GM21717 (cell line): Measurements from ENCODE around the gene GSTP1.
"Not testable (repeated sequence)": the region's sequence is repeated elsewhere in the genome, so short reads cannot be mapped to it uniquely, and the experiment has no call there.

ENCODE experiments used
- ATAC-seq: cut with Tn5 transposase; IDR thresholded peaks from one replicate; pipeline ENCODE4 v1.9.1; 2021; ENCODE audit warnings: mild to moderate bottlenecking, moderate library complexity; ENCODE audit not compliant: unreplicated experiment

Gene GSTP1

GRCh38 chr11:67613313-67613959 lies 29.8 kb downstream of the GSTP1 start:
- ATAC-seq, result no peak

GRCh38 chr11:67613960-67614715 lies 30.5 kb downstream of the GSTP1 start:
- ATAC-seq, result peak; percentile 69

GRCh38 chr11:67614730-67615714 lies 31.4 kb downstream of the GSTP1 start:
- ATAC-seq, result no peak

- ATAC-seq, result no peak
These were observed 32.3 kb downstream of the GSTP1 start for GRCh38 chr11:67615728-67616430.

- no peak for ATAC-seq
These were observed 33.0 kb downstream of the GSTP1 start for GRCh38 chr11:67616431-67617242.

- no peak for ATAC-seq
These were observed 33.8 kb downstream of the GSTP1 start for GRCh38 chr11:67617243-67617953.

GRCh38 chr11:67618901-67619659 lies 35.5 kb downstream of the GSTP1 start:
- ATAC-seq, result not testable (repeated sequence)

GRCh38 chr11:67619683-67620618 lies 36.3 kb downstream of the GSTP1 start:
- ATAC-seq, result not testable (repeated sequence)

GRCh38 chr11:67620621-67621020 lies 37.0 kb downstream of the GSTP1 start:
- not testable (repeated sequence) for ATAC-seq

GRCh38 chr11:67621928-67622327 lies 38.3 kb downstream of the GSTP1 start:
- not testable (repeated sequence) for ATAC-seq

- ATAC-seq, result not testable (repeated sequence)
These were observed 39.3 kb downstream of the GSTP1 start for GRCh38 chr11:67622905-67623304.

- not testable (repeated sequence) for ATAC-seq
These were observed 40.2 kb downstream of the GSTP1 start for GRCh38 chr11:67623795-67624194.

- not testable (repeated sequence) for ATAC-seq
These were observed 42.7 kb downstream of the GSTP1 start for GRCh38 chr11:67626131-67626833.

GRCh38 chr11:67626970-67627369 lies 43.4 kb downstream of the GSTP1 start:
- ATAC-seq, result no peak

- ATAC-seq, result no peak
These were observed 43.8 kb downstream of the GSTP1 start for GRCh38 chr11:67627441-67627811.

GRCh38 chr11:67627812-67628624 lies 44.4 kb downstream of the GSTP1 start:
- no peak for ATAC-seq
